Astrocyte (in vitro differentiated cells and primary cell): Measurements from ENCODE around the gene P2RY13. TPM values are rescaled to one million over a fixed set of nuclear protein-coding genes. Genes with fewer than 3 reads are reported as not detected.
A peak's percentile ranks its signal among the peaks of the same experiment; 100 is the strongest.

Experiments
- DNase-seq: peaks from one replicate; pipeline ENCODE4 v3.0.0-alpha.2; 2010; ENCODE audit warnings: low read depth
- FAIRE-seq: peaks from 2 replicates; lab custom pipeline; 2011; peaks lifted over from hg19 to GRCh38; lab: Jason Lieb, UNC
- H2AFZ ChIP-seq: 2 replicates; pipeline ENCODE4 v1.6.0; 2012; ENCODE audit warnings: low read depth, low read length, inconsistent platforms
- H3K27ac ChIP-seq: 2 replicates; pipeline ENCODE4 v1.5.1; 2011; ENCODE audit warnings: low read depth, low read length, inconsistent platforms
- H3K27me3 ChIP-seq: 2 replicates; pipeline ENCODE4 v1.6.0; 2011; ENCODE audit warnings: low read length, inconsistent platforms; ENCODE audit not compliant: insufficient read depth
- H3K36me3 ChIP-seq: 2 replicates; pipeline ENCODE4 v1.5.1; 2011; ENCODE audit warnings: low read length, inconsistent platforms; ENCODE audit not compliant: insufficient read depth
- H3K4me1 ChIP-seq: 2 replicates; pipeline ENCODE4 v1.5.1; 2011; ENCODE audit warnings: low read length, inconsistent platforms; ENCODE audit not compliant: insufficient read depth
- H3K4me2 ChIP-seq: 2 replicates; pipeline ENCODE4 v1.6.0; 2012; ENCODE audit warnings: low read length, inconsistent platforms
- H3K4me3 ChIP-seq: 2 replicates; pipeline ENCODE4 v1.5.1; 2011; ENCODE audit warnings: low read depth, mild to moderate bottlenecking, low read length, inconsistent platforms; ENCODE audit not compliant: insufficient read depth
- H3K79me2 ChIP-seq: 2 replicates; pipeline ENCODE4 v1.6.0; 2012; ENCODE audit warnings: mild to moderate bottlenecking, low read length, inconsistent platforms; ENCODE audit not compliant: insufficient read depth
- H3K9ac ChIP-seq: 2 replicates; pipeline ENCODE4 v1.6.0; 2012; ENCODE audit warnings: mild to moderate bottlenecking, low read length, inconsistent platforms
- H3K9me3 ChIP-seq: 2 replicates; pipeline ENCODE4 v1.5.1; 2012; ENCODE audit warnings: low read depth, mild to moderate bottlenecking, low read length, inconsistent platforms; ENCODE audit not compliant: insufficient read depth
- H4K20me1 ChIP-seq: 2 replicates; pipeline ENCODE4 v1.6.0; 2012; ENCODE audit warnings: low read length, inconsistent platforms; ENCODE audit not compliant: insufficient read depth
- H3K27ac Mint-ChIP-seq: one replicate; pipeline ENCODE4 v1.8.0; 2021; ENCODE audit warnings: mild to moderate bottlenecking, mixed read lengths; ENCODE audit not compliant: unreplicated experiment
- H3K27me3 Mint-ChIP-seq: one replicate; pipeline ENCODE4 v1.8.0; 2021; ENCODE audit warnings: low read depth, mixed read lengths; ENCODE audit not compliant: unreplicated experiment
- H3K36me3 Mint-ChIP-seq: one replicate; pipeline ENCODE4 v1.8.0; 2021; ENCODE audit warnings: low read depth, mixed read lengths; ENCODE audit not compliant: unreplicated experiment
- H3K4me1 Mint-ChIP-seq: one replicate; pipeline ENCODE4 v1.8.0; 2021; ENCODE audit warnings: low read depth, mixed read lengths; ENCODE audit not compliant: unreplicated experiment
- H3K4me3 Mint-ChIP-seq: one replicate; pipeline ENCODE4 v1.8.0; 2021; ENCODE audit warnings: mild to moderate bottlenecking, moderate library complexity, mixed read lengths; ENCODE audit not compliant: unreplicated experiment
- H3K9me3 Mint-ChIP-seq: one replicate; pipeline ENCODE4 v1.8.0; 2021; ENCODE audit warnings: mild to moderate bottlenecking, mixed read lengths; ENCODE audit not compliant: unreplicated experiment
- CTCF ChIP-seq: IDR thresholded peaks from 2 replicates; pipeline ENCODE4 v1.5.1; 2011; ENCODE audit warnings: low read depth, mild to moderate bottlenecking, inconsistent platforms, low read length, moderate library complexity; ENCODE audit not compliant: insufficient read depth
- EZH2 ChIP-seq: IDR thresholded peaks from 2 replicates; pipeline ENCODE4 v1.6.1; 2012; ENCODE audit warnings: mild to moderate bottlenecking, low read length, inconsistent platforms; ENCODE audit not compliant: insufficient read depth
- total RNA-seq: library from RNA; stranded (reverse); gene quantifications from 2 replicates; pipeline ENCODE4 v1.2.1, GENCODE V29; 2021

The P2RY13 gene
- total RNA-seq, 1 donor from 2014 or later: not detected

GRCh38 chr3:151318313-151318712 lies 11.0 kb downstream of the P2RY13 start:
- Histone ChIP-seq H3K79me2 (no peaks in the 10 kb centered on the region), H2AFZ (no peak overlapping the region), H3K4me1 (peaks cover 3% of the 10 kb centered on the region), H3K36me3 (no peaks in the 10 kb centered on the region), H3K27me3 (no peaks in the 10 kb centered on the region), H3K4me2 (no peak overlapping the region), H3K4me3 (no peak overlapping the region), H3K27ac (no peak overlapping the region), H4K20me1 (no peaks in the 10 kb centered on the region), H3K9me3 (no peaks in the 10 kb centered on the region), H3K9ac (no peak overlapping the region)
- FAIRE-seq (peak; percentile 43), DNase-seq (peak; percentile 33)
- H3K27ac Mint-ChIP-seq: peak overlapping the region; percentile 50
- H3K36me3 Mint-ChIP-seq: peaks cover 3% of the 10 kb centered on the region
- H3K9me3 Mint-ChIP-seq: no peaks in the 10 kb centered on the region
- peaks cover 23% of the 10 kb centered on the region for H3K4me1 Mint-ChIP-seq
- H3K4me3 Mint-ChIP-seq: no peak overlapping the region
- TF ChIP-seq EZH2: no peak
- no peaks in the 10 kb centered on the region for H3K27me3 Mint-ChIP-seq

GRCh38 chr3:151316267-151316991 lies 12.9 kb downstream of the P2RY13 start, which contains the start of gene GPR87:
GPR87 (minus strand) TSS chr3:151316820; CDS start chr3:151300100, 16,720 bp downstream.
- Histone ChIP-seq H3K9me3 (no peaks in the 10 kb centered on the region), H3K79me2 (no peaks in the 10 kb centered on the region), H3K4me3 (no peak within 1 kb of the TSS), H3K27ac (no peak within 1 kb of the TSS), H3K9ac (no peak within 1 kb of the TSS), H3K4me2 (peak within 1 kb of the TSS; percentile 17), H4K20me1 (no peaks in the 10 kb centered on the region), H2AFZ (no peak within 1 kb of the TSS), H3K4me1 (peaks cover 3% of the 10 kb centered on the region), H3K27me3 (no peaks in the 10 kb centered on the region), H3K36me3 (no peaks in the 10 kb centered on the region)
- Mint-ChIP-seq H3K4me3 (peak within 1 kb of the TSS; percentile 76), H3K9me3 (no peaks in the 10 kb centered on the region), H3K27me3 (no peaks in the 10 kb centered on the region), H3K27ac (peak within 1 kb of the TSS; percentile 83), H3K4me1 (peaks cover 23% of the 10 kb centered on the region), H3K36me3 (peaks cover 6% of the 10 kb centered on the region)
- TF ChIP-seq EZH2 (no peak), CTCF (no peak)
- FAIRE-seq (peak; percentile 29), DNase-seq (peak; percentile 69)

- FAIRE-seq (no peak), DNase-seq (no peak)
- H3K27ac ChIP-seq: no peak overlapping the region
- H3K36me3 ChIP-seq: no peaks in the 10 kb centered on the region
- Mint-ChIP-seq H3K4me1 (peaks cover 23% of the 10 kb centered on the region), H3K27ac (peak overlapping the region; percentile 83), H3K27me3 (no peaks in the 10 kb centered on the region), H3K4me3 (peak overlapping the region; percentile 76), H3K36me3 (peaks cover 6% of the 10 kb centered on the region), H3K9me3 (no peaks in the 10 kb centered on the region)
- H2AFZ ChIP-seq: no peak overlapping the region
- H3K9me3 ChIP-seq: no peaks in the 10 kb centered on the region
- no peaks in the 10 kb centered on the region for H3K79me2 ChIP-seq
- no peaks in the 10 kb centered on the region for H3K27me3 ChIP-seq
- H3K4me3 ChIP-seq: no peak overlapping the region
- H3K4me1 ChIP-seq: peaks cover 3% of the 10 kb centered on the region
- H3K9ac ChIP-seq: no peak overlapping the region
- H3K4me2 ChIP-seq: no peak overlapping the region
- no peaks in the 10 kb centered on the region for H4K20me1 ChIP-seq
- TF ChIP-seq EZH2: no peak
- TF ChIP-seq CTCF: no peak
Measured at GRCh38 chr3:151315846-151316245, 13.5 kb downstream of the P2RY13 start.
